Osteoblast (primary cell): ENCODE results near the gene MNT. TPM values are rescaled to one million over a fixed set of nuclear protein-coding genes. Genes with fewer than 3 reads are reported as not detected.
A peak's percentile ranks its signal among the peaks of the same experiment; 100 is the strongest.

Source experiments
- DNase-seq: peaks from one replicate; pipeline ENCODE4 v3.0.0; 2011; ENCODE audit warnings: low spot score, mixed read lengths; ENCODE audit not compliant: insufficient read length; ENCODE audit errors: missing footprints
- H2AFZ ChIP-seq: 2 replicates; pipeline ENCODE4 v1.6.0; 2011; ENCODE audit warnings: mild to moderate bottlenecking, low read length
- H3K27ac ChIP-seq: 2 replicates; pipeline ENCODE4 v1.5.1; 2011; ENCODE audit warnings: mild to moderate bottlenecking, low read depth, low read length, moderate library complexity
- H3K27me3 ChIP-seq: 2 replicates; pipeline ENCODE4 v1.6.0; 2012; ENCODE audit warnings: mild to moderate bottlenecking, control low read depth, inconsistent platforms, low read length, moderate library complexity; ENCODE audit not compliant: insufficient read depth
- H3K36me3 ChIP-seq: 2 replicates; pipeline ENCODE4 v1.5.1; 2011; ENCODE audit warnings: mild to moderate bottlenecking, low read length, control low read depth, moderate library complexity; ENCODE audit not compliant: insufficient read depth
- H3K4me1 ChIP-seq: 2 replicates; pipeline ENCODE4 v1.5.1; 2011; ENCODE audit warnings: mild to moderate bottlenecking, low read length, control low read depth, moderate library complexity; ENCODE audit not compliant: insufficient read depth
- H3K4me2 ChIP-seq: 2 replicates; pipeline ENCODE4 v1.6.0; 2011; ENCODE audit warnings: mild to moderate bottlenecking, low read length; ENCODE audit not compliant: insufficient read depth
- H3K4me3 ChIP-seq: fragments of 200-600 bp; sonication (generic); 3 replicates; pipeline ENCODE4 v1.5.1; 2012; ENCODE audit warnings: mild to moderate bottlenecking, low read length, inconsistent platforms; ENCODE audit not compliant: insufficient read depth
- H3K79me2 ChIP-seq: 2 replicates; pipeline ENCODE4 v1.6.0; 2012; ENCODE audit warnings: mild to moderate bottlenecking, low read length, control low read depth, inconsistent platforms; ENCODE audit not compliant: insufficient read depth
- H3K9me3 ChIP-seq: 2 replicates; pipeline ENCODE4 v1.5.1; 2011; ENCODE audit warnings: low read depth, low read length, control low read depth
- H4K20me1 ChIP-seq: 2 replicates; pipeline ENCODE4 v1.6.0; 2012; ENCODE audit warnings: mild to moderate bottlenecking, low read length, control low read depth; ENCODE audit not compliant: insufficient read depth
- total RNA-seq: library from RNA; depleted of rRNA; stranded (reverse); fragments of >200 nt; gene quantifications from 2 replicates; pipeline ENCODE4 v1.2.3, GENCODE V29; 2012
- TF ChIP-seq, protein P1 (sequence below): IDR thresholded peaks from 2 replicates; pipeline ENCODE4 v1.5.1; 2011; ENCODE audit warnings: mild to moderate bottlenecking, low read depth, low read length, moderate library complexity; ENCODE audit errors: extremely low read depth

The MNT gene
- total RNA-seq, 1 donor = 12.3 TPM

DNA sequence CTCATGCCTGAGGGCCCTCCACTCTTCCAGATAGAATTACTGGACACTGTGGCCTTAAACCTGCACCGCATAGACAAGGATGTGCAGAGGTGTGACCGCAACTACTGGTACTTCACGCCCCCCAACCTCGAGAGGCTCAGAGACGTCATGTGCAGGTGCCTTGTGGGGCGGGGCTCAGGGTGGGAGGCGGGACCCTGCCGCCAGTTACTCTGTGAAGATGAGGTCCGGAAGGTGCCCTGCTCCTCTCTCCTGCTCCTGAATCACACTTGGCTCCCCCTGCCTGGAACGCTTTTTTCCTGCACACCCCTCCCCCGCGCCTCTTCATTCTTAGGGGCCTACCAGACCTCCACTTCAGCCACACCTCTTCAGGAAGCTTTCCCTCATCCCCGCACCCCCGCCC, 24.8 kb downstream of the MNT start:
- no peaks in the 10 kb centered on the region for H3K4me1 ChIP-seq
- TF ChIP-seq, protein P1, sequence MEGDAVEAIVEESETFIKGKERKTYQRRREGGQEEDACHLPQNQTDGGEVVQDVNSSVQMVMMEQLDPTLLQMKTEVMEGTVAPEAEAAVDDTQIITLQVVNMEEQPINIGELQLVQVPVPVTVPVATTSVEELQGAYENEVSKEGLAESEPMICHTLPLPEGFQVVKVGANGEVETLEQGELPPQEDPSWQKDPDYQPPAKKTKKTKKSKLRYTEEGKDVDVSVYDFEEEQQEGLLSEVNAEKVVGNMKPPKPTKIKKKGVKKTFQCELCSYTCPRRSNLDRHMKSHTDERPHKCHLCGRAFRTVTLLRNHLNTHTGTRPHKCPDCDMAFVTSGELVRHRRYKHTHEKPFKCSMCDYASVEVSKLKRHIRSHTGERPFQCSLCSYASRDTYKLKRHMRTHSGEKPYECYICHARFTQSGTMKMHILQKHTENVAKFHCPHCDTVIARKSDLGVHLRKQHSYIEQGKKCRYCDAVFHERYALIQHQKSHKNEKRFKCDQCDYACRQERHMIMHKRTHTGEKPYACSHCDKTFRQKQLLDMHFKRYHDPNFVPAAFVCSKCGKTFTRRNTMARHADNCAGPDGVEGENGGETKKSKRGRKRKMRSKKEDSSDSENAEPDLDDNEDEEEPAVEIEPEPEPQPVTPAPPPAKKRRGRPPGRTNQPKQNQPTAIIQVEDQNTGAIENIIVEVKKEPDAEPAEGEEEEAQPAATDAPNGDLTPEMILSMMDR = no peak
- H3K36me3 ChIP-seq = peaks cover 36% of the 10 kb centered on the region
- no peaks in the 10 kb centered on the region for H3K79me2 ChIP-seq
- H3K27me3 ChIP-seq = no peaks in the 10 kb centered on the region
- no peaks in the 10 kb centered on the region for H3K9me3 ChIP-seq
- no peak overlapping the region for H3K4me2 ChIP-seq
- H3K27ac ChIP-seq = no peak overlapping the region
- H3K4me3 ChIP-seq = no peak overlapping the region
- no peak for DNase-seq
- H4K20me1 ChIP-seq = peaks cover 4% of the 10 kb centered on the region
- no peak overlapping the region for H2AFZ ChIP-seq

DNA sequence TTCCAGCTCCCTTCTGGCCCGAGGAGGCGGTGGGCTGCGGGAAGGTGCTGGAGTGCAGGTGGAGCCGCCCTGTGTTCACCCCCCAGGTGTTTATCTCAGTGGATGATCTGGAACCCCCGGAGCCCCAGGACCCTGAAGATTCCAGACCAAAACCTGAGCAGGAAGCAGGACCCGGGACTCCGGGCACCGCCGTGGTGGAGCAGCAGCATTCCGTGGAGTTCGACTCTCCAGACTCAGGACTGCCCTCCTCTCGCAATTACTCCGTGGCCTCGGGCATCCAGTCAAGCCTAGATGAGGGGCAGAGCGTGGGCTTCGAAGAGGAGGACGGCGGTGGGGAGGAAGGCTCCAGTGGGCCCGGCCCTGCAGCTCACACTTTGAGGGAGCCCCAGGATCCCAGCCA, 25.5 kb downstream of the MNT start:
- no peak for DNase-seq
- Histone ChIP-seq H2AFZ (no peak overlapping the region), H3K27ac (no peak overlapping the region), H3K4me2 (no peak overlapping the region), H3K4me1 (no peaks in the 10 kb centered on the region), H4K20me1 (peaks cover 2% of the 10 kb centered on the region), H3K4me3 (no peak overlapping the region), H3K36me3 (peaks cover 34% of the 10 kb centered on the region), H3K9me3 (no peaks in the 10 kb centered on the region), H3K27me3 (no peaks in the 10 kb centered on the region), H3K79me2 (no peaks in the 10 kb centered on the region)
- TF ChIP-seq, protein P1 = no peak

DNA sequence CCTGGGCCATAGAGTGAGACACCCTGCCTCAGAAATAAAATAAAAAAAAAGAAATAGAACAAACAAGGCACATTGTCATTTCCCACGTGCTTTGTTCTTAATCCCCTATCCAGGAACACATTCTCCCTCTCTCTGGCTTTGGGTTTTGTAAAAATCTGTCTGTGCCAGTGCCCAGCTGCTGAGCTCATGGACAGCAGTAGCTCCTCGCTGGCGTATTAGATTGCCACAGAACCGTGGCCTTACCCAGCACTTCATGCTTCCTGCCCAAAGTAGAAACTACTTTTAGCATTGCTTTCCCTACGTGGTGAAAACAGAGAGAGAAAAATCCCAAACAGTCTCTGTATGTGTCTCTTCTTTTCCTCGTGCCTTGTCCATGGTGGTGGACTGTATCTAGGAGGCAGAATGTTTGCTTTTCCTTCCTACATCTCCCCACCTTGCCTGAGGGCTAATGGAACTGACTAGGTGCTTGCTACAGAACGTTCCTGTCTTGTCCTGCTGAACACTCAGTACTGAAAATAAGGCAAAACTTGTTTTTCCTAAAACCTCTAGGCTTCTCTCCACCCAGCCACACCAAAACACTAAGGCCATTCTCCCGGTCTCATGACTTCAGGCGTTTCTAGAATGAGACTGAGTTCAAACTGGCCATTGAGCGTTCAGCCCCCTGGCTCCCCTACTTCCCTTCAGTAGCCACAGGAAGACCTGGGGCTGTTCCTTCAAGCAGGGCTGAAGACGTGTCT, 26.1 kb downstream of the MNT start:
- Histone ChIP-seq H3K9me3 (no peaks in the 10 kb centered on the region), H3K27me3 (no peaks in the 10 kb centered on the region), H3K27ac (no peak overlapping the region), H3K79me2 (no peaks in the 10 kb centered on the region), H3K36me3 (peaks cover 34% of the 10 kb centered on the region), H3K4me2 (no peak overlapping the region), H3K4me1 (no peaks in the 10 kb centered on the region), H4K20me1 (no peaks in the 10 kb centered on the region), H3K4me3 (no peak overlapping the region), H2AFZ (no peak overlapping the region)
- TF ChIP-seq, protein P1 = no peak
- DNase-seq = no peak

DNA sequence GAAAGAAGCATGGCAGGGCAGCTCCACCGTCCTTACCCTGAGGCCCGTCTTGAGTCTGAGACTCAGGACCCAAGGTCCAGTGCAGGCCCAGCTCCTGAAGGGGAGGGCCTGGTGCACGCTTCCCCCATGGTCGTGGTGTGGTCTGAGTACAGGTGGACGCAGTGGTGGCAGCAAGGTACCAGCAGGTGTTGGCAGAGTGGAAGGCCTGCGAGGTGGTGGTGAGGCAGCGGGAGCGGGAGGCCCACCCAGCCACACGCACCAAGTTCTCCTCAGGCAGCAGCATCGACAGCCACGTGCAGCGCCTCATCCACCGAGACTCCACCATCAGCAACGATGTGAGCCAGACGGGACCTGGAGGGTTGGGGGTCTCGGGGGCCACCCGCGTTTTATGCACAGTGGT, 27.7 kb downstream of the MNT start:
- Histone ChIP-seq H3K79me2 (no peaks in the 10 kb centered on the region), H3K27me3 (no peaks in the 10 kb centered on the region), H3K27ac (no peak overlapping the region), H3K4me1 (no peaks in the 10 kb centered on the region), H3K9me3 (no peaks in the 10 kb centered on the region), H4K20me1 (no peaks in the 10 kb centered on the region), H2AFZ (no peak overlapping the region), H3K36me3 (peaks cover 34% of the 10 kb centered on the region), H3K4me3 (no peak overlapping the region), H3K4me2 (no peak overlapping the region)
- TF ChIP-seq, protein P1 = no peak
- peak; percentile 74 for DNase-seq
